WTC11 (cell line): ENCODE results near the gene FDXACB1. TPM values are rescaled to one million over a fixed set of nuclear protein-coding genes. Genes with fewer than 3 reads are reported as not detected.

ENCODE experiments used
- ATAC-seq: fragments of 200-7000 bp; cut with Tn5 transposase; 2 replicates; pipeline ENCODE4 v1.10.0; 2021; ENCODE audit warnings: mild to moderate bottlenecking, moderate library complexity
- CTCF ChIA-PET: fragments of 300-600 bp; sonication (Branson Sonifier 250); formaldehyde crosslinking; loops from one replicate; lab custom pipeline; 2021; ENCODE audit warnings: antibody characterized with exemption; lab: Charles Lee
- POLR2A ChIA-PET: fragments of 350-600 bp; sonication (Branson Sonifier 250); formaldehyde crosslinking; loops from one replicate; lab custom pipeline; 2021; ENCODE audit warnings: antibody characterized with exemption; lab: Charles Lee
- DNase-seq: peaks from one replicate; pipeline ENCODE4 v3.0.0; 2021; ENCODE audit warnings: low spot score
- H3K27ac Mint-ChIP-seq: 2 replicates; pipeline ENCODE4 v1.8.0; 2021; ENCODE audit warnings: mixed read lengths
- H3K27me3 Mint-ChIP-seq: 2 replicates; pipeline ENCODE4 v1.8.0; 2021; ENCODE audit warnings: low read depth, mild to moderate bottlenecking, moderate library complexity, mixed read lengths
- H3K36me3 Mint-ChIP-seq: 2 replicates; pipeline ENCODE4 v1.8.0; 2021; ENCODE audit warnings: mixed read lengths
- H3K4me1 Mint-ChIP-seq: 2 replicates; pipeline ENCODE4 v1.8.0; 2022; ENCODE audit warnings: mixed read lengths
- H3K4me3 Mint-ChIP-seq: 2 replicates; pipeline ENCODE4 v1.8.0; 2021; ENCODE audit warnings: mild to moderate bottlenecking, moderate library complexity, mixed read lengths
- H3K9me3 Mint-ChIP-seq: 2 replicates; pipeline ENCODE4 v1.8.0; 2021; ENCODE audit warnings: mixed read lengths
- AFF4 ChIP-seq: sonication (generic); formaldehyde crosslinking; IDR thresholded peaks from 2 replicates; pipeline ENCODE4 v1.8.1; 2023; ENCODE audit warnings: mild to moderate bottlenecking, missing genetic modification reagents, borderline replicate concordance
- ATF1 ChIP-seq: sonication (generic); formaldehyde crosslinking; IDR thresholded peaks from 2 replicates; pipeline ENCODE4 v1.8.1; 2023; ENCODE audit warnings: mild to moderate bottlenecking, moderate library complexity, missing genetic modification reagents
- ATF2 ChIP-seq: sonication (generic); formaldehyde crosslinking; IDR thresholded peaks from 2 replicates; pipeline ENCODE4 v1.8.1; 2022; ENCODE audit warnings: low read depth, missing genetic modification reagents, borderline replicate concordance
- CTCF ChIP-seq: fragments of 200-600 bp; IDR thresholded peaks from 2 replicates; pipeline ENCODE4 v1.8.0; 2022; ENCODE audit warnings: antibody characterized with exemption
- ELF4 ChIP-seq: sonication (generic); formaldehyde crosslinking; IDR thresholded peaks from 2 replicates; pipeline ENCODE4 v1.8.1; 2022; ENCODE audit warnings: low read depth, mild to moderate bottlenecking, moderate library complexity, missing genetic modification reagents
- ESRRA ChIP-seq: sonication (generic); formaldehyde crosslinking; IDR thresholded peaks from 2 replicates; pipeline ENCODE4 v1.8.1; 2022; ENCODE audit warnings: mild to moderate bottlenecking, missing genetic modification reagents, borderline replicate concordance
- FOXP4 ChIP-seq: sonication (generic); formaldehyde crosslinking; IDR thresholded peaks from 2 replicates; pipeline ENCODE4 v1.8.0; 2022; ENCODE audit warnings: mild to moderate bottlenecking, missing genetic modification reagents
- IRF2 ChIP-seq: sonication (generic); formaldehyde crosslinking; IDR thresholded peaks from 2 replicates; pipeline ENCODE4 v1.8.0; 2022; ENCODE audit warnings: low read depth, missing genetic modification reagents, borderline replicate concordance
- JUN ChIP-seq: sonication (generic); formaldehyde crosslinking; IDR thresholded peaks from 2 replicates; pipeline ENCODE4 v1.8.0; 2023; ENCODE audit warnings: mild to moderate bottlenecking, missing genetic modification reagents
- MAX ChIP-seq: sonication (generic); formaldehyde crosslinking; IDR thresholded peaks from 2 replicates; pipeline ENCODE4 v1.8.0; 2022; ENCODE audit warnings: mild to moderate bottlenecking, missing genetic modification reagents
- NR2C2 ChIP-seq: sonication (generic); formaldehyde crosslinking; IDR thresholded peaks from 2 replicates; pipeline ENCODE4 v1.8.0; 2022; ENCODE audit warnings: mild to moderate bottlenecking, missing genetic modification reagents
- PRDM15 ChIP-seq: sonication (generic); formaldehyde crosslinking; IDR thresholded peaks from 2 replicates; pipeline ENCODE4 v1.8.0; 2022; ENCODE audit warnings: missing genetic modification reagents
- RELA ChIP-seq: sonication (generic); formaldehyde crosslinking; IDR thresholded peaks from 2 replicates; pipeline ENCODE4 v1.8.1; 2022; ENCODE audit warnings: missing genetic modification reagents, mild to moderate bottlenecking, borderline replicate concordance
- SP1 ChIP-seq: sonication (generic); formaldehyde crosslinking; conservative IDR thresholded peaks from 2 replicates; pipeline ENCODE4 v1.8.1; 2022; ENCODE audit warnings: missing genetic modification reagents
- STAT6 ChIP-seq: sonication (generic); formaldehyde crosslinking; conservative IDR thresholded peaks from 2 replicates; pipeline ENCODE4 v1.8.1; 2023; ENCODE audit warnings: mild to moderate bottlenecking, low read depth, missing genetic modification reagents, moderate library complexity
- TP53 ChIP-seq: sonication (generic); formaldehyde crosslinking; IDR thresholded peaks from 2 replicates; pipeline ENCODE4 v1.8.1; 2023; ENCODE audit warnings: mild to moderate bottlenecking, missing genetic modification reagents
- ZBTB21 ChIP-seq: sonication (generic); formaldehyde crosslinking; IDR thresholded peaks from 2 replicates; pipeline ENCODE4 v1.8.1; 2023; ENCODE audit warnings: mild to moderate bottlenecking, missing genetic modification reagents, borderline replicate concordance
- ZNF121 ChIP-seq: sonication (generic); formaldehyde crosslinking; IDR thresholded peaks from 2 replicates; pipeline ENCODE4 v1.8.0; 2023; ENCODE audit warnings: missing genetic modification reagents
- ZNF219 ChIP-seq: sonication (generic); formaldehyde crosslinking; IDR thresholded peaks from 2 replicates; pipeline ENCODE4 v1.8.0; 2023; ENCODE audit warnings: missing genetic modification reagents, mild to moderate bottlenecking, borderline replicate concordance
- ZNF263 ChIP-seq: sonication (generic); formaldehyde crosslinking; IDR thresholded peaks from 2 replicates; pipeline ENCODE4 v1.8.1; 2022; ENCODE audit warnings: low read depth, mild to moderate bottlenecking, moderate library complexity, missing genetic modification reagents
- ZNF671 ChIP-seq: fragments of 250-450 bp; sonication (Bioruptor Pico); IDR thresholded peaks from 2 replicates; pipeline ENCODE4 v1.8.0; 2021; ENCODE audit warnings: mild to moderate bottlenecking
- total RNA-seq: library from RNA; stranded (reverse); gene quantifications from 3 replicates; pipeline ENCODE4 v1.2.3, GENCODE V29; 2021

The FDXACB1 gene
- total RNA-seq, 1 experiment from 2014 or later = 2.5 TPM

- TF ChIP-seq ZNF219 (CRISPR knock-in tag) (no peak), ATF2 (CRISPR knock-in tag) (no peak), NR2C2 (CRISPR knock-in tag) (no peak), RELA (CRISPR knock-in tag) (no peak), JUN (CRISPR knock-in tag) (no peak), SP1 (CRISPR knock-in tag) (no peak), ATF1 (CRISPR knock-in tag) (no peak), ZNF121 (CRISPR knock-in tag) (no peak), MAX (no peak), IRF2 (CRISPR knock-in tag) (no peak), ELF4 (CRISPR knock-in tag) (no peak), ESRRA (no peak), ZNF263 (no peak)
Measured at GRCh38 chr11:111923951-111924350, 45.0 kb upstream of the FDXACB1 start (continued).

GRCh38 chr11:111923351-111923788, 44.4 kb upstream of the FDXACB1 start:
- ATAC-seq = no peak
- Mint-ChIP-seq H3K4me3 (no peak overlapping the region), H3K27ac (peak overlapping the region; percentile 4; the same call in 1 of the 2 replicates), H3K27me3 (no peaks in the 10 kb centered on the region), H3K9me3 (no peaks in the 10 kb centered on the region), H3K4me1 (peaks cover 41% of the 10 kb centered on the region), H3K36me3 (no peaks in the 10 kb centered on the region; the same call in 1 of the 2 replicates)
- ChIA-PET POLR2A (no interaction called here), CTCF (interaction anchor here (1.0 kb wide), 1 partner anchor 59 kb away, joined by 4 read pairs; no protein-coding TSS in a partner anchor)
- no peak for DNase-seq
- TF ChIP-seq FOXP4 (CRISPR knock-in tag) (no peak), ZBTB21 (CRISPR knock-in tag) (no peak), MAX (no peak), CTCF (no peak), PRDM15 (no peak), ZNF671 (no peak), AFF4 (no peak), TP53 (no peak), STAT6 (no peak)
